ENCODE results near the gene KNCN. TPM values are rescaled to one million over a fixed set of nuclear protein-coding genes. Genes with fewer than 3 reads are reported as not detected.

Gene KNCN
- total RNA-seq, 1 donor from 2014 or later, result not detected

- H3K27ac Mint-ChIP-seq, result no peak overlapping the region
- H3K4me1 Mint-ChIP-seq (ENCODE audit: low read depth), result no peaks in the 10 kb centered on the region
- H3K4me3 Mint-ChIP-seq (ENCODE audit: low read depth), result no peak overlapping the region
- no peak for DNase-seq (ENCODE audit: low spot score)
- H3K36me3 Mint-ChIP-seq (ENCODE audit: low read depth), result no peaks in the 10 kb centered on the region
- peaks cover 27% of the 10 kb centered on the region for H3K27me3 Mint-ChIP-seq (ENCODE audit: low read depth)
- H3K9me3 Mint-ChIP-seq, result no peaks in the 10 kb centered on the region
- intact Hi-C loops (cut with micrococcal nuclease), result no loop called here
Observed at GRCh38 chr1:46512792-46513190, 38.7 kb downstream of the KNCN start.

DNA sequence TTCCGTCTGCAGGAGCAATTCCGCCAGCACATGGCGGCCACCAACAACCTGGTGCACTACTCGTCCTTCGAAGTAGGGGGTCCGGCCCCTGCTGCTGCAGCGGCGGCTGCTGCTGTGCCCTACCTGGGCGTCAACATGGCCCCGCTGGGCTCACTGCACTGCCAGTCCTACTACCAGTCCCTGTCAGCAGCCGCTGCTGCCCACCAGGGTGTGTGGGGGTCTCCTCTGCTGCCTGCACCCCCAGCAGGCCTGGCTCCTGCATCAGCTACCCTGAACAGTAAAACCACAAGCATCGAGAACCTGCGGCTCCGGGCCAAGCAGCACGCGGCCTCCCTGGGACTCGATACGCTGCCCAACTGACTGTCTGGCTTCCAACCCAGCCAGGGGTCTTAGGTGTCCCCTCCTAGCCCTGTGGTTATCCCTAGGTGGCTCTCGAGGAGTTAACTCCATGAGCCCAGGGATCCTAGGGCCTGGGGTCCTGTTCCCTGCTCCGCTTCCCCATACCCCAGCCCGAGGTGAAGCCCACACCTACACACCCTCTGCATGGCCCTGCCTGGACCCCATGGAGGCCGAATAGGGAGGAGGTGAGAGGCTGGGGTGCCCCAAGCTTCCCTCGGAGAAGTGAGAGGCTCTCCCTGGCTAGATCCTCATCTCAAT lies 39.2 kb downstream of the KNCN start:
- Mint-ChIP-seq H3K9me3 (no peaks in the 10 kb centered on the region), H3K4me1 (ENCODE audit: low read depth) (no peaks in the 10 kb centered on the region), H3K4me3 (ENCODE audit: low read depth) (no peak overlapping the region), H3K27ac (no peak overlapping the region), H3K36me3 (ENCODE audit: low read depth) (no peaks in the 10 kb centered on the region), H3K27me3 (ENCODE audit: low read depth) (peaks cover 23% of the 10 kb centered on the region)
- DNase-seq (ENCODE audit: low spot score), result no peak
- intact Hi-C loops (cut with micrococcal nuclease), result no loop called here

DNA sequence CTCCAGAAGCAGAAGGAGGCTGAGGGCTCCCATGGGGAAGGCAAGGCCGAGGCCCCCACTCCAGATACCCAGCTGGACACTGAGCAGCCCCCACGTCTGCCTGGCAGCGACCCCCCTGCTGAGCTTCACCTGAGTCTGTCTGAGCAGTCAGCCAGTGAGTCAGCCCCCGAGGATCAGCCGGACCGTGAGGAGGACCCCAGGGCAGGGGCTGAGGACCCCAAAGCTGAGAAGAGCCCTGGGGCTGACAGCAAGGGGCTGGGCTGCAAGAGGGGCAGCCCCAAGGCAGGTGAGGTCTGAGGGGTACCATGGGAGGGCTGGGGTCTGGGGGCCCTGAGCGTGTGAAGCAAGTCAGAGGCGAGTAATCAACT lies 40.5 kb downstream of the KNCN start:
- H3K27ac Mint-ChIP-seq, result no peak overlapping the region
- no peaks in the 10 kb centered on the region for H3K9me3 Mint-ChIP-seq
- no peaks in the 10 kb centered on the region for H3K36me3 Mint-ChIP-seq (ENCODE audit: low read depth)
- peaks cover 14% of the 10 kb centered on the region for H3K27me3 Mint-ChIP-seq (ENCODE audit: low read depth)
- intact Hi-C loops (cut with micrococcal nuclease), result no loop called here
- no peak for DNase-seq (ENCODE audit: low spot score)
- no peaks in the 10 kb centered on the region for H3K4me1 Mint-ChIP-seq (ENCODE audit: low read depth)
- no peak overlapping the region for H3K4me3 Mint-ChIP-seq (ENCODE audit: low read depth)

DNA sequence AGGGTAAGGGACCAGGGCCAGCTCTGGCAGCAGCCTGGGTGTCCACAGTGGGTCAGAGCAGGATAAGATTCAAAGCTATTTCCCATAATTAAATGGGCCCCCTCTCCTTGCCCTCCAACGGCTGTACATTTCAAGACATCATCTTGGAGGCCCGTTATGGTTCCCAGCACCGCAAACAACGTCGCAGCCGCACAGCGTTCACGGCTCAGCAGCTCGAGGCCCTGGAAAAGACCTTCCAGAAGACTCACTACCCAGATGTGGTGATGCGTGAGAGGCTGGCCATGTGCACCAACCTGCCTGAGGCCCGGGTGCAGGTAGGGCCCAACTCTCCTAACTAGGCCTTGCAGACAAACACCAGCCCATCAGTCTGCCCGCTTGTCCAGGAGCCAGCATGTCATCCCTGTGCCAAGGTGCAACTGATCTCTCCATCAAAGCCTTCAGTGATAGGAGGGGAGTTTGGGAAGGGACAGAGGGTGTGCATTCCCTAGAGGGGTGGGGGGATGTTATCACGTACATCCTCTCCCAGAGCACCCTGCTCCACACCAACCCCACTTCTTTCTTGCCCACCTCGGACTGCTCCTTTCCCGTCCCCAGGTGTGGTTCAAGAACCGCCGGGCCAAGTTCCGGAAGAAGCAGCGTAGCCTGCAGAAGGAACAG lies 41.0 kb downstream of the KNCN start:
- Mint-ChIP-seq H3K36me3 (ENCODE audit: low read depth) (no peaks in the 10 kb centered on the region), H3K4me3 (ENCODE audit: low read depth) (no peak overlapping the region), H3K9me3 (no peaks in the 10 kb centered on the region), H3K27ac (no peak overlapping the region), H3K27me3 (ENCODE audit: low read depth) (peaks cover 11% of the 10 kb centered on the region), H3K4me1 (ENCODE audit: low read depth) (no peaks in the 10 kb centered on the region)
- intact Hi-C loops (cut with micrococcal nuclease), result no loop called here
- no peak for DNase-seq (ENCODE audit: low spot score)

DNA sequence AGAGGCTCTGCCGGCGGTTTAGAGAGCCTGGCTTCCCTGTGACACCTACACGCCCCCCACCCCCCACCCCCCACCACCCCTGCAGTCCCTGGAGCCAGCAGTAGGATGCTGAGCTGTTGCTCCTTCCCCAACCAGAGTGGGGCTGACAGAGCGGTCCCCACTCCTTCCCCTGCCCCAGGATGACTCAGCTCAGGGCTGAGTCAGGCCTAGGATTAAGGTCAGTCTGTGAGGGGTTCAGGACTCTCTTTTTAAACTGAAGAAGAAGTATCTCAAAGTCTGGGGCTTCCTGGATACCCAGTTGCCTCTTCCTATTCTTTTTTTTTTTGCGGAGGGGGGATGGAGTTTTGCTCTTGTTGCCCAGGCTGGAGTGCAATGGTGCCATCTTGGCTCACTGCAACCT lies 42.7 kb downstream of the KNCN start:
- Mint-ChIP-seq H3K27me3 (ENCODE audit: low read depth) (peaks cover 6% of the 10 kb centered on the region), H3K4me3 (ENCODE audit: low read depth) (no peak overlapping the region), H3K4me1 (ENCODE audit: low read depth) (no peaks in the 10 kb centered on the region), H3K9me3 (no peaks in the 10 kb centered on the region), H3K27ac (no peak overlapping the region), H3K36me3 (ENCODE audit: low read depth) (no peaks in the 10 kb centered on the region)
- no peak for DNase-seq (ENCODE audit: low spot score)
- intact Hi-C loops (cut with micrococcal nuclease), result no loop called here

GRCh38 chr1:46506470-46507219 lies 44.8 kb downstream of the KNCN start:
- Mint-ChIP-seq H3K9me3 (no peaks in the 10 kb centered on the region), H3K4me3 (ENCODE audit: low read depth) (no peak overlapping the region), H3K27ac (no peak overlapping the region), H3K4me1 (ENCODE audit: low read depth) (no peaks in the 10 kb centered on the region), H3K36me3 (ENCODE audit: low read depth) (no peaks in the 10 kb centered on the region), H3K27me3 (ENCODE audit: low read depth) (peaks cover 14% of the 10 kb centered on the region)
- no peak for DNase-seq (ENCODE audit: low spot score)
- intact Hi-C loops (cut with micrococcal nuclease), result no loop called here

DNA sequence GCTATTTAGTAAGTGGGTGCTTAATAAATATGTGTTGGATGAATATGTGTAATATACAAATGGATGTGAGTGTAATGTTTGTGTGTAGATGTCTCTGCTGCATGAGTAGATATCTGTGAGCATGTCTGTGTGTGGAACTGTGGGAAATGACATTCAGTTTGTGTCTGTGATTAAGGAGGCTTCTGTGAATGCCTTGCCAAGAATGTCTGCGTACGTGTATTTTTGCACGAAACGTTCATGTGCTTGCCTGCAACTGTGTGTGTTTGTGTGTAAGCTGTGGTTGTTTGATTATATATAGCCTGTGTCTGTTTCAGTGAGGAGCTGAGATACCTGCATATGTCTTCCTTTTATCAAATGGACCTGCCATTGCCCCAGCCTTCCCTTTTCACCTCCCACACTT lies 48.0 kb downstream of the KNCN start:
- H3K4me1 Mint-ChIP-seq (ENCODE audit: low read depth), result no peaks in the 10 kb centered on the region
- intact Hi-C loops (cut with micrococcal nuclease), result no loop called here
- H3K4me3 Mint-ChIP-seq (ENCODE audit: low read depth), result no peak overlapping the region
- no peaks in the 10 kb centered on the region for H3K9me3 Mint-ChIP-seq
- no peak for DNase-seq (ENCODE audit: low spot score)
- H3K27me3 Mint-ChIP-seq (ENCODE audit: low read depth), result peaks cover 32% of the 10 kb centered on the region
- H3K36me3 Mint-ChIP-seq (ENCODE audit: low read depth), result no peaks in the 10 kb centered on the region
- no peak overlapping the region for H3K27ac Mint-ChIP-seq

DNA sequence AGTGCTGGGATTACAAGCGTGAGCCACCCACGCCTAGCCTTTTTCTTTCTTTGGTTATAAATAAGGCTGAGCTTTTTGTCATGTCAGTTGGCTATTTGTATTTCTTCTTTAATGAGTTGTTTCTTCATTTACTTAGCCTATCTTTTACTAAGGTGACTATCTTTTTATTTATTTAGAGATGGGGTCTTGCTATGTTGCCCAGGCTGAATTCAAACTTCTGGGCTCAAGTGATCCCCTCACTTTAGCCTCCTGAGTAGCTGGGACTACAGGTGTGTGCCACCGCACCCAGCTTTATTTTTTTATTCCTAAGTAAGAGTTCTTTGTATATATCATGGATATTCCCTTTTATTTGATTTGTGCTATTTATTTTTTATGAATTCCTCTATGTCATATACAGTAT lies 49.9 kb downstream of the KNCN start:
- DNase-seq (ENCODE audit: low spot score), result no peak
- no peak overlapping the region for H3K27ac Mint-ChIP-seq
- no peaks in the 10 kb centered on the region for H3K9me3 Mint-ChIP-seq
- intact Hi-C loops (cut with micrococcal nuclease), result no loop called here
- no peaks in the 10 kb centered on the region for H3K4me1 Mint-ChIP-seq (ENCODE audit: low read depth)
- peaks cover 42% of the 10 kb centered on the region for H3K27me3 Mint-ChIP-seq (ENCODE audit: low read depth)
- no peak overlapping the region for H3K4me3 Mint-ChIP-seq (ENCODE audit: low read depth)
- H3K36me3 Mint-ChIP-seq (ENCODE audit: low read depth), result no peaks in the 10 kb centered on the region

DNA sequence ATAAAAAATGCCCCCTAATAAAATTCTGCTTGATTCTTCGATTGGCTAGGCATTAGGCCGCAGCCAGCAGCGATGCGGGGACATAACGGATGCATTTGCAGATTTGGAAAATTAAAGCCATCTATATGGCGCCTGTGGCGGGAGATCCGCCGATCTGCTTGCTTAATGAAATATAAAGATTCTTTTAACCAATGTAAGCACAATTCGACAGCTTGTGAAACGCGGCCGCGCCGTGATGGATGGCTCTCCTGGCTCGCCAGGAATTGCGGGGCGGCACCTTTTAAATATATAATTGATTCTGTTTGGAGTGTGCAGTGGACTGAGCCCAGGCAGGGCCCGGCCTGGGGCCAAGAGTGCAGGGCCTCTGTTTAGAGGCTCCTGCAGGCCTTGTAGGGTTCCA lies 53.8 kb downstream of the KNCN start:
- no peak overlapping the region for H3K27ac Mint-ChIP-seq
- H3K36me3 Mint-ChIP-seq (ENCODE audit: low read depth), result no peaks in the 10 kb centered on the region
- H3K4me1 Mint-ChIP-seq (ENCODE audit: low read depth), result peaks cover 1% of the 10 kb centered on the region
- H3K27me3 Mint-ChIP-seq (ENCODE audit: low read depth), result peaks cover 70% of the 10 kb centered on the region
- DNase-seq (ENCODE audit: low spot score), result no peak
- intact Hi-C loops (cut with micrococcal nuclease), result no loop called here
- H3K9me3 Mint-ChIP-seq, result no peaks in the 10 kb centered on the region
- H3K4me3 Mint-ChIP-seq (ENCODE audit: low read depth), result no peak overlapping the region

GRCh38 chr1:46497020-46497419 lies 54.4 kb downstream of the KNCN start:
- Mint-ChIP-seq H3K9me3 (no peaks in the 10 kb centered on the region), H3K4me3 (ENCODE audit: low read depth) (no peak overlapping the region), H3K36me3 (ENCODE audit: low read depth) (no peaks in the 10 kb centered on the region), H3K27ac (no peak overlapping the region), H3K27me3 (ENCODE audit: low read depth) (peaks cover 72% of the 10 kb centered on the region), H3K4me1 (ENCODE audit: low read depth) (peaks cover 3% of the 10 kb centered on the region)
- intact Hi-C loops (cut with micrococcal nuclease), result no loop called here
- no peak for DNase-seq (ENCODE audit: low spot score)

DNA sequence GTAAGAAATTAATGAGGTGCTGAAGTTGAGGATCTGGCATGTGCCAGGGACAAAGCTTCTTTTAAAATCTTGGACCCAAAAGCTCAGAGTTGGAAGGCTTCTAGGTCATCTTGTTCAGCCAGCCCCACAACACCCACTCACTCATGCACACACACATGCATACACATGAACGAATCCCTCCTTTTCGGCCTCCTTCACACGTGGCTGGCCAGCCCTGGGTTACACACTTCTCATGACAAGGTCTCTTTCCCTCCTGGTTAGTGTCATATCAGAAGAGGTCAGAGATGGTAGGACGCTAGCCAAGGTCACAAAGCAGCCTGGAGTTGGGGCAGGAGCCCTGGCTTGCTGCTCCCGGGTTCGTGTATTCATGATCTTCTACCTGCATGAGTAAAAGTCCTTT lies 54.9 kb downstream of the KNCN start:
- H3K27ac Mint-ChIP-seq, result no peak overlapping the region
- peaks cover 5% of the 10 kb centered on the region for H3K4me1 Mint-ChIP-seq (ENCODE audit: low read depth)
- peaks cover 76% of the 10 kb centered on the region for H3K27me3 Mint-ChIP-seq (ENCODE audit: low read depth)
- H3K9me3 Mint-ChIP-seq, result no peaks in the 10 kb centered on the region
- DNase-seq (ENCODE audit: low spot score), result no peak
- no peak overlapping the region for H3K4me3 Mint-ChIP-seq (ENCODE audit: low read depth)
- intact Hi-C loops (cut with micrococcal nuclease), result no loop called here
- H3K36me3 Mint-ChIP-seq (ENCODE audit: low read depth), result no peaks in the 10 kb centered on the region

DNA sequence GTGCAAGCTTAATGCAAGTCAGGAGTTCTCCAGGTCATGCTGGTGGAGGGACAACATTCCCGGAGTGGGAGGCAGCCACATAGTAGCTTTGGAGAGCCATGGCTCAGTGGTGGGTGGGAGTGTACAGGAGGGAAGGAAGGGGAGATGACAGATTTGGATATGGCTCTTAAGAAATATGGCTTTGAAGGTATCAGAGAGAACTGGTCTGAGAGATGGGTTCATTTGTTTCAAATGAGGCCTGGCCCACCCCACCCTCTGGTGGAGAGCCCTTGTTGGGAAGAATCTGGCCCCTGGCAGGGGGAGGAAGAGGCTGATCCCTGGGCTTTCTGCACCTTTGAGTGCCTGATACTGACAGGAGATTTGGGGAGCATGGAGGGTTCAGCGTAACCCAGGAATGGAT lies 55.7 kb downstream of the KNCN start:
- H3K9me3 Mint-ChIP-seq, result no peaks in the 10 kb centered on the region
- no peak overlapping the region for H3K27ac Mint-ChIP-seq
- intact Hi-C loops (cut with micrococcal nuclease), result no loop called here
- H3K4me3 Mint-ChIP-seq (ENCODE audit: low read depth), result no peak overlapping the region
- peaks cover 5% of the 10 kb centered on the region for H3K4me1 Mint-ChIP-seq (ENCODE audit: low read depth)
- peaks cover 77% of the 10 kb centered on the region for H3K27me3 Mint-ChIP-seq (ENCODE audit: low read depth)
- no peaks in the 10 kb centered on the region for H3K36me3 Mint-ChIP-seq (ENCODE audit: low read depth)
- DNase-seq (ENCODE audit: low spot score), result no peak

Measured in activated T-helper 2 cell treated with anti-CD3 and anti-CD28 coated beads, Interferon-gamma antibody, Interleukin-2, Interleukin-4, amounts not matched to agents 10 μg/mL and 5 μg/mL and 100 μg/mL, durations not matched to agents 14 hours and 24 hours and 36 hours (primary cell).